GM12873 (cell line): Measurements from ENCODE around the gene STN1.

Experiments used
- TF ChIP-seq, protein P1 (sequence below): IDR thresholded peaks from 2 replicates; pipeline ENCODE4 v1.5.1; 2012; ENCODE audit warnings: low read depth, mild to moderate bottlenecking, moderate library complexity, low read length, control low read depth; ENCODE audit not compliant: insufficient read depth; ENCODE audit errors: missing control alignments

The STN1 gene

GRCh38 chr10:103859161-103860086, 58.6 kb downstream of the STN1 start:
- TF ChIP-seq, protein P1, sequence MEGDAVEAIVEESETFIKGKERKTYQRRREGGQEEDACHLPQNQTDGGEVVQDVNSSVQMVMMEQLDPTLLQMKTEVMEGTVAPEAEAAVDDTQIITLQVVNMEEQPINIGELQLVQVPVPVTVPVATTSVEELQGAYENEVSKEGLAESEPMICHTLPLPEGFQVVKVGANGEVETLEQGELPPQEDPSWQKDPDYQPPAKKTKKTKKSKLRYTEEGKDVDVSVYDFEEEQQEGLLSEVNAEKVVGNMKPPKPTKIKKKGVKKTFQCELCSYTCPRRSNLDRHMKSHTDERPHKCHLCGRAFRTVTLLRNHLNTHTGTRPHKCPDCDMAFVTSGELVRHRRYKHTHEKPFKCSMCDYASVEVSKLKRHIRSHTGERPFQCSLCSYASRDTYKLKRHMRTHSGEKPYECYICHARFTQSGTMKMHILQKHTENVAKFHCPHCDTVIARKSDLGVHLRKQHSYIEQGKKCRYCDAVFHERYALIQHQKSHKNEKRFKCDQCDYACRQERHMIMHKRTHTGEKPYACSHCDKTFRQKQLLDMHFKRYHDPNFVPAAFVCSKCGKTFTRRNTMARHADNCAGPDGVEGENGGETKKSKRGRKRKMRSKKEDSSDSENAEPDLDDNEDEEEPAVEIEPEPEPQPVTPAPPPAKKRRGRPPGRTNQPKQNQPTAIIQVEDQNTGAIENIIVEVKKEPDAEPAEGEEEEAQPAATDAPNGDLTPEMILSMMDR = peak; percentile 72

- TF ChIP-seq, protein P1 = no peak
Measured at GRCh38 chr10:103858360-103858759, 59.6 kb downstream of the STN1 start.

DNA sequence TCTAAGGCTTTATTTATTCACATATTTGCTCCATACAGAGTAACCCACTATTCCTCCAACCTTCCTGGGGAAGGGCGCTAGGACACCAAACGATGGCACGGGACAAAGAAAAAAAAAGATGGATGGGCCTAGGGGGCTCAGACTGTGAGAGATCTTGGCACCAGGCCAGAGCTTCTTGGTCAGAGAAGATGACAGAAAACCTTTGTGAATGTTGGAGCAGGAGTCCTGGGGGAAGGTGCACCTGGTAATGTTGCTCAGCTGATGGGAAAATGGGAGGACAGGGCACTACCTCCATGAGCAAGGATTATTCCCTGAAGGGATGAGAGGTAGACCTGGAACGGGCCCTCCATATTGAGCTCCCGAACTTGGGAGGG, 61.2 kb downstream of the STN1 start:
- TF ChIP-seq, protein P1 = no peak

- TF ChIP-seq, protein P1 = no peak
Measured at GRCh38 chr10:103855852-103856796, 61.9 kb downstream of the STN1 start.

- TF ChIP-seq, protein P1 = no peak
Measured at GRCh38 chr10:103855424-103855823, 62.6 kb downstream of the STN1 start, which contains the start of gene SH3PXD2A. Gene SH3PXD2A, minus strand, starts transcription at chr10:103855576. Its CDS starts 310 bp downstream, at chr10:103855266.

DNA sequence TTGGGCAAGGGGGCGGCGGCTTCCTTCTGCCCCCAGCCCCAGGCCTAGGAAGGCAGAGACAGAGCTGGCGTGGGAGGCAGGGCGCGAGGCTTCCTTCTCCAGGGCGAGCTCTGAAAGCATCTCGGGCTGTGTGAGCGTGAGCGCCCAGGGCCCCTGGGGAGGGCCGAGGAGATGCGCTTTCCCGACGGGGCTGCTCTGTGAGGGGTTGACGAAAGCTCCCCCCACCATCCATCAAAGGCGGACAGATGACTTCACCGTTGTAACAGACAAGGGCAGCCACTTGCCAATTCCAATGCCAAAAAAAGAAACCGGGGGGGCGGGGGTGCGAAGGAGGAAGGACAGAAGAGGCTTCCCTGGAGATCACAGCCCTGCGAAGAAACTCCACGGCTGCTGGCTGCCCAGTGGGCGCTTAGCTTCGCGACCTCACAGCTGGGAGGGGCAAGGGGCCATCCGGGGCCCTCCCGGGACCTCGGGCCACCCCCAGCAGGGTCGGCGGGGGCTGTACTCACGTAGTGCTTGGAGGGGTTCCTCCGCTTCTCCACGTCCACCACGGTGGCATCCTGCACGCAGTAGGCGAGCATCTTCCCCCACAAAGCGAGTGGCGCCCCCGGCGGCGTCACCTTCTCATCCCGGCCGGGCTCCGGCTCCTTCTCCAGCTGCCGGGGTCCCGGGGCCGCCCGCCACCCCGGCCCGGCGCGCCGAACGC, 63.1 kb downstream of the STN1 start:
- TF ChIP-seq, protein P1 = no peak
